Uterus (tissue), 2 donors: Measurements from ENCODE around the gene ADAMTSL1.

ENCODE experiments used
- CTCF ChIP-seq, 4 experiments: fragments of 200-600 bp in 2 of 4; fragments of 450-650 bp in 2 of 4; sonication (generic) in 2 of 4; IDR thresholded peaks; one replicate each; pipeline ENCODE4 v1.5.1; 2016 to 2019; ENCODE audit warnings: antibody characterized with exemption in 4 of 4, mild to moderate bottlenecking in 2 of 4, moderate library complexity in 1 of 4
- POLR2A ChIP-seq, 2 donors: fragments of 450-650 bp; IDR thresholded peaks; one replicate each; pipeline ENCODE4 v1.6.1; 2016; ENCODE audit warnings: antibody characterized with exemption in 2 of 2, mild to moderate bottlenecking in 1 of 2, moderate library complexity in 1 of 2

GRCh38 chr9:18616976-18617375 is 143.0 kb downstream of the ADAMTSL1 start:
- no peak for TF ChIP-seq CTCF (IDR thresholded peaks at IDR 0.05)
- TF ChIP-seq POLR2A (IDR thresholded peaks at IDR 0.05), result no peak
